Activated T-cell treated with anti-CD3 and anti-CD28 coated beads, Interleukin-2, amount 50 U/mL, for 48 hours (primary cell): ENCODE measurements around the gene ST6GALNAC4.

Experiments used
- DNase-seq, 2 experiments: peaks; one replicate each; pipeline ENCODE4 v3.0.0-alpha.2; 2020

The ST6GALNAC4 gene

DNA sequence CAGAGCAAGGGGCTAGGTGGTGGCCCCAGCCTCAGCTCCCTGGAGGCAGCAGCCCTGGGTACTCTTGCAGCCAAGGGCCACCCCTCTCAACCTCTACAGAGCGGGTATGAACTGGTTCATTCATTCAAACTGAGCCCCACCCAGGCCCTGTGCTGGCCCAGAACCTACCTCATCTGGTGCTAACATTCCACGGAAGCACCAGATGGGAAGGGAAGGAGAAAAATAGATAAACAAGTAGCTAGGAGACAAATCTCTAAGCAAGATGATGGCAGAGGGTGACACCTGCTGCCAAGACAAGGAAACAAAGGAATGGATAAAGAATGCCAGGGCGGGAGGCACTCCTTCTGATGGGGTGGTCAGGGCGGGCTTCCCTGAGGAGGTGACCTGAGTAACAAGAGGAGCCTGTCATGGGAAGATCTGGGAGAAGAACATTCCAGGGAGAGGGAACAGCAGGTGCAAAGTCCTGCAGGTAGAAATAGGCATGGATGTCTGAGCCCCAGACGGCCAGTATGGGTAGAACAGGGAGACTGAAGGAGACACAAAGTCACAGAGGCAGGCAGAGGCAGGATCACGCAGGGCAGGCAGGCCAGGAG is 6.1 kb downstream of the ST6GALNAC4 start:
- no peak for DNase-seq

DNA sequence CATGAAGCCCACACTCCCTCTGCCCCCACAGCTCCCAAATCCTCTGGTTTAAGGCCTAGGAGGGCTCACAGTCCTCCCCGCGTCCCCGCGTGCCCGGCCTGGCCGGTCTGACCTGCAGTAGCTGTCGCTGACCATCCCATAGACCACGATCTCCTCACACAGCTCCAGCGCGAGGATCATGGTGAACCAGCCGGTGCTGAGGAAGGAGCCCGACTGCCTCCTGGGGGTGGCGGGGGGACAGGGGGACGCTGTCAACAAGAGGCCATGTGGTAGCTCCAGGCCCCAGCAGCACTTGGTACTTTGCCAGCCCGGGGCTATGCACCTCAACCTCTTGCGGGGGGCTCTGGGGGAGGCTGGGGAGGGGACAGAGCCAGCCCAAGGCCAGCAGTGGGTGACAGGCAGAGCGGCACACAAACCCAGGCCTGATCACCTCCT is 7.0 kb downstream of the ST6GALNAC4 start:
- no peak for DNase-seq

DNA sequence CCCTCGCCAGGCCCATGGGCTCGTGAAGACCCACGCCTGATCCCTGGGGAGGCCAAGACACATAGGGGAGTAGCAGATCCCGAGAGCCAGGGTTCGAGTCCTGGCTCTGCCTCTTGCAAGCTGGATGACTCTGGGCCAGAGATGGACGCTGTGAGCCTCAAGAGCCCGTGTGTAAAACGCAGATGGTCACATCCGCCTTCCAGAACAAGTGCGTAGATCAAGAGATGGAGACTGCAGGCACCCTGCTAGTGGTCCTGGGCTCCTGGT is 8.2 kb downstream of the ST6GALNAC4 start:
- no peak for DNase-seq

GRCh38 chr9:127907867-127908659 is 8.8 kb downstream of the ST6GALNAC4 start:
- no peak for DNase-seq

DNA sequence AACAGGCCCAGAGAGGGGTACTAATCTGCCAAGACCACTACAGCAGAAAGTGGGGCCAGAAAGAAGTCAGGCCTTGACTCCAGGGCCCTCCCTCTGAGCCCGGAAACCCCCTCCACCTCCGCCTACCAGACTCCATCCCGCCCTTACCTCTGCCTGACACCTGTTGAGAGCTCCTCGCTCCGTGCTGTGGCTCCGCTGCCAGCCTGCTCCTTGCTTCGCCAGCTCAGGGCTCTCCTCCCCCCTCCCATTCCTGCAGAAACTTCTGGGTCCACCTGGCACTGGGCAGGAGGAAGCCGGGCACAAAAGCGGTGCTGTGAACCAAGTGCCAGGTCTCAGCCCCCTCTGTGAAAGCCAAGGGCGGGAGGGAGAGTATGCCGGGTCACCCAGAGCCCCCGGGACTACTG is 11.1 kb downstream of the ST6GALNAC4 start:
- peak; percentile 64 to 76 for DNase-seq

- peak; percentile 70 to 71 for DNase-seq
Observed at GRCh38 chr9:127905004-127905728, 11.7 kb downstream of the ST6GALNAC4 start.

- peak in 1 of 2 experiments; percentile 55 for DNase-seq
Observed at GRCh38 chr9:127904561-127905003, 12.3 kb downstream of the ST6GALNAC4 start.

GRCh38 chr9:127903557-127904475 is 13.0 kb downstream of the ST6GALNAC4 start:
- DNase-seq, result peak; percentile 91

DNA sequence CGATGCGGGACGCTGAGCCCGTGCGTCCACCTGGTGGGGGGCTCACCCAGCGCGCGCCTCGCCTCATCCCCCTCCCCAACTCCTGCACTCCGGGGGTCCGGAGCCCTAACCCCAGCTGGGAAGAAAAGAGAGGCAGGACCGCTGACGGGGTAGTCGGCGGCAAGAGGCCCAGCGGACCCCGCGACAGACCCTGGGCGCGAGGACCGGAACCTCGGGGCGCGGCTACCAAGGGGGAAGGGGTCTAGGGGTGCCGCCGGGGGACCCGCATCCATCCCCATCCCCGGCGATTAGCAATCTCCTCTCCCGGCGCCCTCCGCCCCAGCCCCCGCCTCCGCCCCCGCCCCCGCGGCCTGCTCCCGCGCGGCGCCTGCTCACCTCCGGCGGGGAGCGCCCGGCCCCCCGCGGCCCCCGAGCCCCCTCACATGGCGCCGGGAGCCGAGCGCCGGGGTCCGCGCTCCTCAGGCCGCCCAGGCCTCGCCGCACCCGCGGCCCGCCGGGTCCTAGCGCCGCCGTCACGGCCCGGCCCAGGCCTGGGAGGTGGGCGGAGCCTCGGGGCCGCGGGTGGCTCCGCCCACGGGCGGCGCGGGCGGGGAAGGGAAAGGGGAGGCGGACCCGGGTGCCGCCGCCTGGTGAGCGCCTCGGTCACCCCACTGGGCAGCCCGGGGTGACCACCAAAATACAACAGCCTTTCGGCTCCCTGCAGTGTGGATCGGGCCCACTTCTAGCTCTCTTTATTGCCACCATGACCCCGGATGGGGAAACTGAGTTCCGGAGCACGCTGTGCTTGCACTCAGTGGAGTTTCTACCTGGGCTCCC is 17.5 kb downstream of the ST6GALNAC4 start, which contains the start of gene ST6GALNAC6:
TSS of gene ST6GALNAC6 (minus strand) at position 476 of the 816 bp plus-strand sequence. CDS start 1,622 bp downstream, outside the sequence.
- DNase-seq, result peak; percentile 80 to 85

- peak in 1 of 2 experiments; percentile 56 for DNase-seq
Observed at GRCh38 chr9:127898433-127899127, 18.3 kb downstream of the ST6GALNAC4 start.

- peak; percentile 65 to 68 for DNase-seq
Observed at GRCh38 chr9:127897193-127897692, 19.6 kb downstream of the ST6GALNAC4 start.

GRCh38 chr9:127896395-127897192 is 20.2 kb downstream of the ST6GALNAC4 start:
- no peak for DNase-seq

- DNase-seq, result no peak
Observed at GRCh38 chr9:127895811-127896210, 21.0 kb downstream of the ST6GALNAC4 start.

DNA sequence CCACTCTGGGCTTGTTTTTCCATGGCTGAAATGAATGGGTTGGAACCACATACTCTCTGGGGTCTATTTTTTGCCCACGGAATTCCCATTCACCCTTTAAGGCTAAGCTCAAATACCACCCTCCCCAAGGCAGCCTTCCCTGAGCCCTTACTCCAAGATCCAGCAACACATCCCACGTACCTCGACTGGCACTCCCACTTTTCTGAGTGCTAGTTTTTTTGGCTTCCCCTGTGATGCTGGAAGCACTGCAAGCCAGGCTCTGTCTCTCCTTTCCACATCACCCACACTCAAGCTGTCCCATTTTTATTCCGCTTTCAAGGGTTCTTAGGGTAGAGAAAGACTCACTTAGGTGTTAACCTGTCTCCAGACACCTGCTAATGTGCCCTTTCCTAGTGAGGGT is 23.4 kb downstream of the ST6GALNAC4 start:
- DNase-seq, result no peak

GRCh38 chr9:127892831-127893230 is 24.0 kb downstream of the ST6GALNAC4 start:
- no peak for DNase-seq

GRCh38 chr9:127890053-127890452 is 26.8 kb downstream of the ST6GALNAC4 start:
- no peak for DNase-seq

GRCh38 chr9:127887792-127888191 is 29.0 kb downstream of the ST6GALNAC4 start:
- no peak for DNase-seq

DNA sequence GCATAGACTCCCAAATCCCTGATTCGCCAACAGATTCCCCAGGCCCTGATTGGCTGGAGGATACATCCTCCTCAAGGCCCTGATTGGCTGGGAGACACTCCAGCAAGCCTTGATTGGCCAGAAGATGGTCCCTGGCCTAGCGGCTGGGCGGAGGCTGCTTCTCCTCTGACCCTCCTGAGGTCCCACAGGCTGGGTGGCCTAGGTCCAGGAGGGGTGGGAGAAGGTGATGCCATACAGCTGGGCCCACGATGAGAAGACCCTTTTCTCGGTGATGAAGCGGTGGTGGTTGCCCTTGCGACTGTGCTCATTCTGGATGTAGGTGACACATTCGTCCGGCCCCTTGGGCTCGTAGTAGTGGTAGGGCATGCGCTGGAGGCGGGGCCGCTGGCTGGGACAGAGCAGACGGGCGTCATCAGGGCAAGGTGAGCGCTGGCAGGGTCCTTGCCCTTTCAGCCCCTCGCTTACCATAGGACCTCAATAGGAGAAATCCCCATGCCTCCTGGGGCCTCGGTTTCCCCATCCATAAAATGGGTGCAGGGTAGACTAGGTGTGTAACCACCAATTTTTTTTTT is 30.4 kb downstream of the ST6GALNAC4 start:
- no peak for DNase-seq

- DNase-seq, result no peak
Observed at GRCh38 chr9:127885508-127886281, 31.1 kb downstream of the ST6GALNAC4 start.
